ENCODE measurements around the gene TTC23.

The TTC23 gene

GRCh38 chr15:99273801-99274200 lies 24.4 kb upstream of the TTC23 start:
- no peaks in the 10 kb centered on the region for H3K9me3 ChIP-seq (ENCODE audit: control insufficient read depth, insufficient read depth, low read depth, low read length)
- H3K27me3 ChIP-seq (ENCODE audit: control insufficient read depth, insufficient read depth, low read length): no peaks in the 10 kb centered on the region
- H3K4me3 ChIP-seq (ENCODE audit: low read depth, low read length): no peak overlapping the region
- no peak overlapping the region for H3K9ac ChIP-seq (ENCODE audit: low read length)
- H3K27ac ChIP-seq (ENCODE audit: low read depth, low read length): no peak overlapping the region
- no peaks in the 10 kb centered on the region for H3K36me3 ChIP-seq (ENCODE audit: control insufficient read depth, insufficient read depth, low read length)
- peaks cover 3% of the 10 kb centered on the region for H3K4me1 ChIP-seq (ENCODE audit: control insufficient read depth, insufficient read depth, low read length)

- Histone ChIP-seq H3K9me3 (ENCODE audit: control insufficient read depth, insufficient read depth, low read depth, low read length) (no peaks in the 10 kb centered on the region), H3K4me1 (ENCODE audit: control insufficient read depth, insufficient read depth, low read length) (0 out of 2 replicates have a peak, but pooled peaks cover 4% of the 10 kb centered on the region), H3K36me3 (ENCODE audit: control insufficient read depth, insufficient read depth, low read length) (no peaks in the 10 kb centered on the region), H3K9ac (ENCODE audit: low read length) (no peak overlapping the region), H3K4me3 (ENCODE audit: low read depth, low read length) (no peak overlapping the region), H3K27ac (ENCODE audit: low read depth, low read length) (no peak overlapping the region), H3K27me3 (ENCODE audit: control insufficient read depth, insufficient read depth, low read length) (no peaks in the 10 kb centered on the region)
These were observed 19.1 kb upstream of the TTC23 start for GRCh38 chr15:99268431-99268830.

- Histone ChIP-seq H3K27ac (ENCODE audit: low read depth, low read length) (no peak overlapping the region), H3K27me3 (ENCODE audit: control insufficient read depth, insufficient read depth, low read length) (no peaks in the 10 kb centered on the region), H3K9me3 (ENCODE audit: control insufficient read depth, insufficient read depth, low read depth, low read length) (no peaks in the 10 kb centered on the region), H3K9ac (ENCODE audit: low read length) (no peak overlapping the region), H3K4me3 (ENCODE audit: low read depth, low read length) (no peak overlapping the region), H3K36me3 (ENCODE audit: control insufficient read depth, insufficient read depth, low read length) (no peaks in the 10 kb centered on the region), H3K4me1 (ENCODE audit: control insufficient read depth, insufficient read depth, low read length) (0 out of 2 replicates have a peak, but pooled peaks cover 4% of the 10 kb centered on the region)
These were observed 18.6 kb upstream of the TTC23 start for GRCh38 chr15:99267957-99268356.

GRCh38 chr15:99265541-99266070 lies 16.2 kb upstream of the TTC23 start:
- no peak overlapping the region for H3K27ac ChIP-seq (ENCODE audit: low read depth, low read length)
- no peaks in the 10 kb centered on the region for H3K36me3 ChIP-seq (ENCODE audit: control insufficient read depth, insufficient read depth, low read length)
- no peak overlapping the region for H3K9ac ChIP-seq (ENCODE audit: low read length)
- H3K9me3 ChIP-seq (ENCODE audit: control insufficient read depth, insufficient read depth, low read depth, low read length): no peaks in the 10 kb centered on the region
- H3K4me1 ChIP-seq (ENCODE audit: control insufficient read depth, insufficient read depth, low read length): 0 out of 2 replicates have a peak, but pooled peaks cover 4% of the 10 kb centered on the region
- no peaks in the 10 kb centered on the region for H3K27me3 ChIP-seq (ENCODE audit: control insufficient read depth, insufficient read depth, low read length)
- no peak overlapping the region for H3K4me3 ChIP-seq (ENCODE audit: low read depth, low read length)

- no peak overlapping the region for H3K9ac ChIP-seq (ENCODE audit: low read length)
- H3K4me1 ChIP-seq (ENCODE audit: control insufficient read depth, insufficient read depth, low read length): 0 out of 2 replicates have a peak, but pooled peaks cover 4% of the 10 kb centered on the region
- no peak overlapping the region for H3K4me3 ChIP-seq (ENCODE audit: low read depth, low read length)
- no peaks in the 10 kb centered on the region for H3K9me3 ChIP-seq (ENCODE audit: control insufficient read depth, insufficient read depth, low read depth, low read length)
- no peaks in the 10 kb centered on the region for H3K36me3 ChIP-seq (ENCODE audit: control insufficient read depth, insufficient read depth, low read length)
- no peaks in the 10 kb centered on the region for H3K27me3 ChIP-seq (ENCODE audit: control insufficient read depth, insufficient read depth, low read length)
- H3K27ac ChIP-seq (ENCODE audit: low read depth, low read length): no peak overlapping the region
These were observed 14.7 kb upstream of the TTC23 start for GRCh38 chr15:99264125-99264524.

GRCh38 chr15:99257107-99257750 lies 7.8 kb upstream of the TTC23 start:
- Histone ChIP-seq H3K4me1 (ENCODE audit: control insufficient read depth, insufficient read depth, low read length) (0 out of 2 replicates have a peak, but pooled peaks cover 5% of the 10 kb centered on the region), H3K27me3 (ENCODE audit: control insufficient read depth, insufficient read depth, low read length) (no peaks in the 10 kb centered on the region), H3K9ac (ENCODE audit: low read length) (no peak overlapping the region), H3K9me3 (ENCODE audit: control insufficient read depth, insufficient read depth, low read depth, low read length) (no peaks in the 10 kb centered on the region), H3K36me3 (ENCODE audit: control insufficient read depth, insufficient read depth, low read length) (no peaks in the 10 kb centered on the region), H3K27ac (ENCODE audit: low read depth, low read length) (no peak overlapping the region), H3K4me3 (ENCODE audit: low read depth, low read length) (no peak overlapping the region)

GRCh38 chr15:99253381-99254090 lies 4.2 kb upstream of the TTC23 start:
- Histone ChIP-seq H3K4me1 (ENCODE audit: control insufficient read depth, insufficient read depth, low read length) (0 out of 2 replicates have a peak, but pooled peaks cover 13% of the 10 kb centered on the region), H3K36me3 (ENCODE audit: control insufficient read depth, insufficient read depth, low read length) (no peaks in the 10 kb centered on the region), H3K4me3 (ENCODE audit: low read depth, low read length) (no peak overlapping the region), H3K9ac (ENCODE audit: low read length) (no peak overlapping the region), H3K27me3 (ENCODE audit: control insufficient read depth, insufficient read depth, low read length) (no peaks in the 10 kb centered on the region), H3K27ac (ENCODE audit: low read depth, low read length) (no peak overlapping the region), H3K9me3 (ENCODE audit: control insufficient read depth, insufficient read depth, low read depth, low read length) (no peaks in the 10 kb centered on the region)

GRCh38 chr15:99252326-99252725 lies 2.9 kb upstream of the TTC23 start:
- Histone ChIP-seq H3K4me3 (ENCODE audit: low read depth, low read length) (peak overlapping the region; percentile 95), H3K27ac (ENCODE audit: low read depth, low read length) (no peak overlapping the region), H3K9ac (ENCODE audit: low read length) (no peak overlapping the region)

GRCh38 chr15:99250857-99251841 lies 1.8 kb upstream of the TTC23 start, which contains the start of gene LRRC28:
TSS of gene LRRC28 (plus strand) at chr15:99251481. CDS start at chr15:99255958, 4,477 bp downstream.
- peak within 1 kb of the TSS; percentile 71; the same call in 1 of the 2 replicates for H3K27ac ChIP-seq (ENCODE audit: low read depth, low read length)

More at GRCh38 chr15:99252326-99252725, 2.9 kb upstream of the TTC23 start:
- 0 out of 2 replicates have a peak, but pooled peaks cover 13% of the 10 kb centered on the region for H3K4me1 ChIP-seq (ENCODE audit: control insufficient read depth, insufficient read depth, low read length)
- no peaks in the 10 kb centered on the region for H3K36me3 ChIP-seq (ENCODE audit: control insufficient read depth, insufficient read depth, low read length)
- no peaks in the 10 kb centered on the region for H3K27me3 ChIP-seq (ENCODE audit: control insufficient read depth, insufficient read depth, low read length)
- no peaks in the 10 kb centered on the region for H3K9me3 ChIP-seq (ENCODE audit: control insufficient read depth, insufficient read depth, low read depth, low read length)

GRCh38 chr15:99250494-99250856 lies 1.1 kb upstream of the TTC23 start:
- Histone ChIP-seq H3K4me1 (ENCODE audit: control insufficient read depth, insufficient read depth, low read length) (0 out of 2 replicates have a peak, but pooled peaks cover 13% of the 10 kb centered on the region), H3K9ac (ENCODE audit: low read length) (peak overlapping the region; percentile 96), H3K9me3 (ENCODE audit: control insufficient read depth, insufficient read depth, low read depth, low read length) (no peaks in the 10 kb centered on the region), H3K4me3 (ENCODE audit: low read depth, low read length) (peak overlapping the region; percentile 82), H3K27ac (ENCODE audit: low read depth, low read length) (peak overlapping the region; percentile 71; the same call in 1 of the 2 replicates), H3K36me3 (ENCODE audit: control insufficient read depth, insufficient read depth, low read length) (no peaks in the 10 kb centered on the region), H3K27me3 (ENCODE audit: control insufficient read depth, insufficient read depth, low read length) (no peaks in the 10 kb centered on the region)

More at GRCh38 chr15:99250857-99251841, 1.8 kb upstream of the TTC23 start, which contains the start of gene LRRC28:
- H3K9me3 ChIP-seq (ENCODE audit: control insufficient read depth, insufficient read depth, low read depth, low read length): no peaks in the 10 kb centered on the region
- H3K4me3 ChIP-seq (ENCODE audit: low read depth, low read length): peak within 1 kb of the TSS; percentile 95
- H3K36me3 ChIP-seq (ENCODE audit: control insufficient read depth, insufficient read depth, low read length): no peaks in the 10 kb centered on the region
- H3K9ac ChIP-seq (ENCODE audit: low read length): peak within 1 kb of the TSS; percentile 96
- 0 out of 2 replicates have a peak, but pooled peaks cover 13% of the 10 kb centered on the region for H3K4me1 ChIP-seq (ENCODE audit: control insufficient read depth, insufficient read depth, low read length)
- H3K27me3 ChIP-seq (ENCODE audit: control insufficient read depth, insufficient read depth, low read length): no peaks in the 10 kb centered on the region
